Body of pancreas (tissue), 4 donors: ENCODE measurements around the gene PMPCA. TPM values are rescaled to one million over a fixed set of nuclear protein-coding genes. Genes with fewer than 3 reads are reported as not detected.

ENCODE experiments used
- ATAC-seq: fragments of 150-250 bp; one replicate; pipeline ENCODE4 v1.9.1; 2016
- DNase-seq, 4 donors: peaks; one replicate each; pipeline ENCODE4 v3.0.0-alpha.2; 2019
- H3K27ac ChIP-seq, 4 donors: fragments of 200-600 bp; sonication (generic); 1 replicate in 3 of 4; 2 replicates in 1 of 4; pipeline versions ENCODE4 v1.5.1 to v1.6.1; 2016 to 2019; ENCODE audit warnings: mild to moderate bottlenecking in 1 of 4, mixed read lengths in 1 of 4, moderate library complexity in 1 of 4
- H3K27me3 ChIP-seq, 2 donors: fragments of 200-600 bp; sonication (generic); one replicate each; pipeline ENCODE4 v1.6.0; 2016; ENCODE audit warnings: mild to moderate bottlenecking in 1 of 2
- H3K36me3 ChIP-seq, 2 donors: fragments of 200-600 bp; sonication (generic); replicated peaks in 1 of 2; 2 replicates each; pipeline ENCODE4 v1.5.1; 2016; ENCODE audit warnings: low read depth in 2 of 2; ENCODE audit not compliant: insufficient read depth in 1 of 2
- H3K4me1 ChIP-seq: fragments of 200-600 bp; sonication (generic); one replicate; pipeline ENCODE4 v1.6.0; 2016
- H3K4me3 ChIP-seq, 2 donors: fragments of 200-600 bp; sonication (generic); 1 replicate in 1 of 2; 2 replicates in 1 of 2; pipeline ENCODE4 v1.5.1; 2016 to 2019
- H3K9me3 ChIP-seq, 3 donors: fragments of 200-600 bp; sonication (generic); 1 replicate in 2 of 3; 2 replicates in 1 of 3; pipeline ENCODE4 v1.5.1; 2016
- CTCF ChIP-seq, 7 experiments: fragments of 450-650 bp in 4 of 7; fragments of 200-600 bp in 3 of 7; sonication (generic) in 3 of 7; IDR thresholded peaks; one replicate each; pipeline ENCODE4 v1.5.1; 2016 to 2019; ENCODE audit warnings: antibody characterized with exemption in 7 of 7
- POLR2A ChIP-seq, 3 donors: fragments of 450-650 bp; IDR thresholded peaks; one replicate each; pipeline ENCODE4 v1.6.1; 2016; ENCODE audit warnings: antibody characterized with exemption in 3 of 3, mild to moderate bottlenecking in 2 of 3
- WGBS, 2 donors: methylation state at CpG; one replicate each; pipeline ENCODE4 v1.1.5; 2017; 5-methylcytosine and 5-hydroxymethylcytosine counted together
- intact Hi-C: fragments of 100-400 bp; cut with DNase I; formaldehyde crosslinking; loops from one replicate; pipeline ENCODE4 v1.15.1; 2023
- total RNA-seq, 2 donors: library from RNA; depleted of rRNA; stranded (reverse); fragments of >200 nt; gene quantifications; one replicate each; pipeline ENCODE4 v1.1.0, GENCODE V29; 2016

Gene PMPCA
- total RNA-seq, 2 donors from 2014 or later, result 23.6 to 25.1 TPM

GRCh38 chr9:136456258-136456657 lies 45.8 kb downstream of the PMPCA start:
- Histone ChIP-seq H3K36me3 (peaks cover 5 to 64% of the 10 kb centered on the region in 2 donors), H3K27me3 (no peaks in the 10 kb centered on the region), H3K9me3 (no peaks in the 10 kb centered on the region), H3K4me1 (no peaks in the 10 kb centered on the region), H3K4me3 (no peak overlapping the region), H3K27ac (no peak overlapping the region)
- no peak for TF ChIP-seq CTCF (IDR thresholded peaks at IDR 0.05)
- no peak for TF ChIP-seq POLR2A (IDR thresholded peaks at IDR 0.05)
- 86 to 89% methylated on average over 6 to 9 of the region's 9 CpGs for WGBS, 2 donors
- DNase-seq (no peak), ATAC-seq (no peak)
- intact Hi-C loops, result no loop called here

GRCh38 chr9:136457326-136457725 lies 46.9 kb downstream of the PMPCA start:
- 95 to 96% methylated on average over 12 to 24 of the region's 24 CpGs for WGBS, 2 donors
- Histone ChIP-seq H3K4me3 (no peak overlapping the region), H3K36me3 (peaks cover 5 to 62% of the 10 kb centered on the region in 2 donors), H3K9me3 (no peaks in the 10 kb centered on the region), H3K27ac (no peak overlapping the region), H3K27me3 (no peaks in the 10 kb centered on the region), H3K4me1 (no peaks in the 10 kb centered on the region)
- ATAC-seq (no peak), DNase-seq (no peak)
- TF ChIP-seq CTCF (IDR thresholded peaks at IDR 0.05) (no peak), POLR2A (IDR thresholded peaks at IDR 0.05) (no peak)
- intact Hi-C loops, result no loop called here

- Histone ChIP-seq H3K27ac (no peak overlapping the region), H3K27me3 (no peaks in the 10 kb centered on the region), H3K4me3 (no peak overlapping the region), H3K36me3 (peaks cover 14 to 69% of the 10 kb centered on the region in 2 donors), H3K4me1 (no peaks in the 10 kb centered on the region), H3K9me3 (no peaks in the 10 kb centered on the region)
- DNase-seq, result no peak
- ATAC-seq, result no peak
- intact Hi-C loops, result no loop called here
- TF ChIP-seq CTCF (IDR thresholded peaks at IDR 0.05), result no peak
- no peak for TF ChIP-seq POLR2A (IDR thresholded peaks at IDR 0.05)
- WGBS, 2 donors, result 93 to 95% methylated on average over 28 of the region's 28 CpGs
These were observed 49.0 kb downstream of the PMPCA start for GRCh38 chr9:136459425-136459824.

GRCh38 chr9:136460772-136461325 lies 50.4 kb downstream of the PMPCA start:
- TF ChIP-seq POLR2A (IDR thresholded peaks at IDR 0.05) (no peak), CTCF (IDR thresholded peaks at IDR 0.05) (no peak)
- no peaks in the 10 kb centered on the region for H3K9me3 ChIP-seq
- no peaks in the 10 kb centered on the region for H3K27me3 ChIP-seq
- intact Hi-C loops, result no loop called here
- no peak overlapping the region for H3K4me3 ChIP-seq
- no peak overlapping the region for H3K27ac ChIP-seq
- WGBS, 2 donors, result 95 to 96% methylated on average over 23 of the region's 23 CpGs
- ATAC-seq (no peak), DNase-seq (no peak)
- H3K36me3 ChIP-seq, result peaks cover 20 to 68% of the 10 kb centered on the region in 2 donors
- H3K4me1 ChIP-seq, result no peaks in the 10 kb centered on the region

- DNase-seq (no peak), ATAC-seq (no peak)
- TF ChIP-seq CTCF (IDR thresholded peaks at IDR 0.05), result no peak
- Histone ChIP-seq H3K9me3 (no peaks in the 10 kb centered on the region), H3K27me3 (no peaks in the 10 kb centered on the region), H3K4me1 (no peaks in the 10 kb centered on the region), H3K4me3 (no peak overlapping the region), H3K27ac (no peak overlapping the region), H3K36me3 (peaks cover 27 to 61% of the 10 kb centered on the region in 2 donors)
- WGBS, 2 donors, result 80 to 87% methylated on average over 2 to 17 of the region's 17 CpGs
- intact Hi-C loops, result no loop called here
These were observed 52.2 kb downstream of the PMPCA start for GRCh38 chr9:136462664-136463063.
